ENCODE measurements around the gene TRMO.

TRMO gene

DNA sequence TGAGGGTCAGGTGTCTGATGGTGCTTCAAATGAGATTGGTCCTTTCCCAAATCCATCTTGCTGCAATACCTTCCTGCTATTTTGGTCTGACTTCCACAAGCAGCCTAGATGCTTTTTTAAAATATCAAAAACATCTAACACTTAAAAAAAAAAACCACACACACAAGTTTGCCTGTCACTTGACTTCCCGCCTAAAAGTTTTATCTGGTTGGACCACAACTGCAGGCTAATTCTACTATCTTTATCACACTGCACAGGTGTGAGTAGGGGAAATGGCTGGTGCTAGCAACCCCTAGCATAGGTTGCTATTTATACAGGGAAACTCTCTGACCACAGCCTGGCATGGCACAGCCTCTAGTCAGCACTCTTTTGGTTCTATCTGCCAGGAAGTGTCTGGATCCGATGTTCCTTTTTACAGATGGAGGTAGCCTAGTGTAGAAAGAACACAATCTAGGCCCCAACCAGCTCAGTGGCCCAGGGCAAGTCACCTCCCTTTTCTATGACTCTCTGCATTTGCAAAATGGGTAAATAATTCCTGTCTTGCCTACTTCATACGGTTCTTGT is 15.9 kb upstream of the TRMO start, which contains the start of gene HEMGN:
HEMGN (minus strand) TSS at position 92 of the 564 bp plus-strand sequence; CDS start at position 56, 36 bp downstream.
- no peak for DNase-seq

DNA sequence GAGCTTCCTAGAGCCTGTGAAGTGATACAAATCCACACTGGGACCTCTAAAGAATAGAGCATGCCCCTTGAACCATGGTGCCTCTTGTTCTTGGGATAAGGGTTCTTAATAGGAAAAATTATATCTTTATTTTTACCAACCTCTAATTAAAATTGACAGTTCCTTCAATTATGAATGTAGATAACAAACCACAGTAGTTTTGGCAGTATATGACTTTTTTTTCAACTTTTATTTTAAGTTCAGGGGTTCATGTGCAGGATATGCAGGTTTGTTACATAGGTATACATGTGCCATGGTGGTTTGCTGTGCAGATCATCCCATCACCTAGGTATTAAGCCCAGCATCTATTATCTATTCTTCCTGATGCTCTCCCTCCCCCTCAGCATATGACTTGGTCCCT is 14.7 kb upstream of the TRMO start:
- no peak for DNase-seq

DNA sequence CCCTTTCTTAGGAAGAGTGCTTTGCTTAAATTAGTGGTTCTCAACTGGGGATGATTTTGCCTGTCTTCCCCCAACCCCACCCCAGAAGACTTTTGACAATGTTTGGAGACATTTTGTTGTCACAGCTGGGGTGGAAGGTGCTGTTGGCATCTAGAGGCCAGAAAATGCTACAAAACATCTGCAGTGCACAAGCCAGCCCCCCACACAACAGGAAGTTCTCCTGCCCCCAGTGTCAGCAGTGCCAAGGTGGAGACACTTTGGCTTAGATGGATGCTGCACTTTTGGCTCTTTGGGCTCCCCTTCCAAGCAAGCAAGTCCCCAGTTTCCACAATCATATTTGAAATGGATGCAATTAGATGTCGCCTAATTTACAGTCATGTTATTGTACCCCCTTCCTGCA is 13.0 kb upstream of the TRMO start:
- DNase-seq = no peak

DNA sequence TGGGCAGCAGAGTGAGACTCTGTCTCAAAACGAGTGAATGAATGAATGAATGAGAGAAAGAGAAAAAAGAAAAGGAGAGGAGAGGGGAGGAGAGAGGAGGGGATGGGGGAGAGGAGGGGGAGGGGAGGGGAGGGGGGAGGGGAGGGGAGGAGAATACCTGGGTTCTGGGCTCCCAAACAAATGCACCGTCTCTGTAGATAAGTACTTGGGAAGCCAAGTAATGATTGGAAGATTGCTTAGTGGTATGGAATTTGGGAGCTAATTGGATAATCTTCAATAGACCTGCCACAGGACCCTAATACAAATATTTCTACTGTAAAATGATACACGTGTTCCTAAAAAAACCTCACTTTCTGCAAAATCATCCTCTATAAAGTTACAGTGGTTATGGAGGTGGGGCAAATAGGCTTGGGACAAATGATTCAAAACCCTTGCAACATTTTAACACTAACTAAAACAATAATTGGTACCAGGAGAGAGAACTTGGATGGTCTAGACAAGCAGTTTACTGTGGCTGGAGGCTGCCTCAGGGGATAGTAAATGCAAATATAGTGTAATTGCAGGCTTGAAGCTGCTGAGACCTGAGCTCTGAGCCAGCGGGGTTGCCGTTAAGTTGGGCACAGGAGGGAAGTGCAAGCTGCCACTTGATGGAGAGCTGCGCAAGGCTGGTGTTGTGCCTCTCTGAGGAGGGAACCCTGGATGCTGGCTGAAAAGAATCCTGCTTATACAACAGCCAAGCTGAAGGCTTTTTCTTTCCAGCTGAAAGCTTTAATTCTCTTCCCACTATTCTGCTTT is 12.2 kb upstream of the TRMO start:
- no peak for DNase-seq

DNA sequence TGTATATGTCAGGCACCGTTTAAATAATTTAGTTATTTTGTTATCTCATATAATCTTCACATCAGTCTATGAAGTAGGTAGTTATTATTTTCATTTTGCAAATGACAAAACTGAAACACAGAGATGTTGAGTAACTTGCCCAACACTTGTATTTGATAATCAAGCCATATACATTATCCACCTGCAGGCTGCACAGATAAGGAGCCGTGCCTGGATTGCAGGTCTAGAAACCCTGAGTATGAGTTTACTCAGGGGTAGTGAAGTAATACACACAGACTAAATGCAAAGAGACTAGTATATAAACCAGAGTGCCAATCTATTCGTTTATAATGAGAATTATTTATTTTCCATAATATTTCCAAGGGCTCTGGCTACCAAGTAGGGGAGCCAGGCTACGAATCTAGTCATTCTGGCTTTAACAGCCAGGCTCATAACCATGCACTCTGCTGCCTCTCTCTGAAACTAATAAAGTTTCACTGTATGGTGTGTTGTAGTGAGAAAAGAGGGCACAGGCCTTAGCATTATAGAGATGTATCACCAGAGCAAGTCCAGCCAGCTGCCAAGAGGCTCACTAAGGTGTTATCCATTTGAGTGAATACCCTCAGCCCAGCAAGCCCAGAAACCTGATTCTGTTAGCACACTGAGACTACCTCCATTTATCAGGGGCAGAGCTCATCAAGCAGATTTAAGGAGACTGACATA is 11.1 kb upstream of the TRMO start:
- no peak for DNase-seq

DNA sequence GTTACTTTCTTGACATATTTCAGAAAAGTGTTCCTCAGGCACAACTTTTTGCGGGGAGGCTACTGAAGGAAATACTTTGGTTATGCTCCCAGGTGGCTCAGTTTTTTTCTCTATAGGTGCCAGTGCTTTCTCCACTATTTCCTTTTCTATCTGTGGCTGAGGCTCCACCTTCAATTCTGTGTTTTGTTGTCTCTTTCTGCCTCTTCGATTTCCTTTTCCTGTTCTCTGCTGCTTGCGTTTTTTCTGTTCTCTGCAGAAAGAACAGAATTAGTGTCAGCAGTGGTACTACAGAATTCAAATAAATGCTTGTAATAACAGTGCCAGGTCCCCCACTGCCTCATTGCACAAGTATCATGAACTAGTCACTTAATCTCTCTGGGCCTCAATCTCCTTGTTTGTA is 8.7 kb upstream of the TRMO start:
- DNase-seq = no peak

DNA sequence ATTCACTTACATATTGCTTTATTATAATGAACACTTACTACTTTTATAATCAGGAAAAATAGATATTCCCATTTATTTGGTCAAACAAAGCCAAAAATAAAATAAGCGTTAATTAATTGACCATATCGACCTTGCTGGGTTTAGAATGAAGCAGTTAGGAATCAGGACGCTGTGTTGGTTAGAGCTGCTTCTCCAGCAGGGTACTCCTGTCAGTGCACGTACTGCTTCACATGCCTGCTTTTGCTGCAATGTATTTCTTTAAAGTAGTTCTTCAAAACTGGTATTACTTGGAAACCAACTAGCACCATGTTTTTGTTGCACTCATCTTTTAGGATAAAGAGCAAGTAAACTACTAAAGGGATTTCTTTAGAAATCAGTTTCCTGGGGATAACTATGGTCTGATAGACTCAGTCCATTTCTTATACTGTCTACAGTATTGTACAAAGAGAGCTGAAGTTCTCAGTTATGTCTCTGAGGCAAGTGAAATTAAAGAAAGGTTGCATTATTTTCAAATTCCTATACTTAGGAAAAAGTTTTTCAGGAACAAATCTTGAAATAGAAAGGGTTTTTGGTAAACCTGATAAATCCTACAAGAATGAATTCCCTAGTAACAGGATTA is 6.8 kb upstream of the TRMO start:
- no peak for DNase-seq

DNA sequence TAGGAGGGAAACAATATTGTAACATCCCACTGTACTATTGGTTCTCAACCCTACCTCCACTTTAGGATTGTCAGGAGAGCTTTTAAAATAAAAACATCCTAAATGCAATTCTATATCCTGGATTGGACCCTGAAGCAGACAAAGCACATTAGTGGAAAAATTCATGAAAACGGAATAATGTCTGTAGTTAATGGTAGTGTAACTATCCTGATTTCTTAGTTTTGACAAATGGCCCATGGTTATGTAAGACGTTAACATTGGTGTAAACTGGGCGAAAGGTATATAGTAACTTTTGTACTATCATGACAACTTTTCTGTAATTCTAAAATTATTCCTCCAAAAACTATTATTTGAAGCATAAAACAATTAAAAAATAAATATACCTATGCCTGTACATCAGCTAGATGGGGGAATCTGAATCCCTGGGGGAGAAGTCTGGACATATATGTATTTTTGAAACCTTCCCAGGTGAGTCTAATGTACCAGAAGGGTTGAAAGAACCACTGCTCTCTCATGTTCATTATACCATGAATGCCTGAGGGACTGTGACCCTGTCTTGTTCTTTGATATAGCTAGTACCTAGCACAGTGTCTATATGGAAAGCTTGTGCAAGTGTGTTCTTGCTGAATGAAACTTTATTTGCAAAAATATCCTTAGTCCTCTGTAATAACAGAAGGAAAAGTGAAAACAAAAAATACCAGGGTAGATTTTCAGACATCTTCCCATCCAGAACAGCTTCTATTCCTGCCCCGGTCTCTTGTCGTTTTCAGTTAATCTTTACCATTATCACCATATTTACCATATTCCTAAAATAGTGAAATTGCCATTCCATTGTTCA is 3.4 kb upstream of the TRMO start:
- DNase-seq = no peak

DNA sequence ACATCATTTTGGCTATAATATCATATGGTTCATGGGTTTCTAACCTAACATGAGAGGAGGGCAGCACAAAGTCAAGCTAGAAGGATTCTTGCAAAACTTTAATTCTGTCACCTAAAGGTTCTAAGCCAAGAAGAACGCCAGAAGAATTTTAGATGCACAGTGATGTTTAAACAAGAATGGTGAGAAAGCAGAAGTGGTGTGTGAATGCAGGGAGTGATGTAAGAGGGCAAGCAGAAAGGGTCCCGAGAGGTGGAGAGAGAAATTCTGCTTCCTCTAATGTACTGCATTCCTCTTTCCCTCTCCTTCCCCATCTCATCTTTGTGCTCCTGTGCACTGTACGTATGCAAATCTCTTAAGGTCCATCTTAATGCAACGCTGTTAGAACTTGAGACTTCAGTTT is 2.1 kb upstream of the TRMO start:
- DNase-seq = no peak

DNA sequence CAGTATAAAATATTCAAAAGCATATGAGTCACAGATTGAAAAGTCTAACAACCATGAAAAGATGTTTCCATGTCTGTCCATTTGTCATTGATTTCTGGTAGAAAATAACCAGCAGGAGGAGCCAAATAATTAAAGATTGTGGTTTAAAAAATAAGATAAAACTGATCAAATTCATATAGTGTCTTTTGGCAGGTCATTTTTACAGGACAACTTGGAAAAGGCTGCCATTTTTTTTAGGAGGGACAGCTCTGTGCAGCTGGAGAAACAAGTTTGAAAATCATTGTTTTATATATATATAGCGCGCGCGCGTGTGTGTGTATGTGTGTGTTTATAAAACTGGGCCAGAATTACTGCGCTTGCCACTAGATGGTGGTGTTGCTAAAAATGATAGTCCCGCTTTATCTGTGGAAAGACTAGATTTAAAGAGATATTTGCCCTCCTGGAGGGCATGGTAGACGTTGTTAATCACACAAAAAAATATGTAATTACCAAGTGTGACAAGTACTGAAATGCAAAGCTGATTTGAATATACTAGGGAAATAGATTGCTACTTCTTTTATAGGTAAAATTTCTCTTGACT is 1.3 kb upstream of the TRMO start:
- DNase-seq = peak; percentile 78

DNA sequence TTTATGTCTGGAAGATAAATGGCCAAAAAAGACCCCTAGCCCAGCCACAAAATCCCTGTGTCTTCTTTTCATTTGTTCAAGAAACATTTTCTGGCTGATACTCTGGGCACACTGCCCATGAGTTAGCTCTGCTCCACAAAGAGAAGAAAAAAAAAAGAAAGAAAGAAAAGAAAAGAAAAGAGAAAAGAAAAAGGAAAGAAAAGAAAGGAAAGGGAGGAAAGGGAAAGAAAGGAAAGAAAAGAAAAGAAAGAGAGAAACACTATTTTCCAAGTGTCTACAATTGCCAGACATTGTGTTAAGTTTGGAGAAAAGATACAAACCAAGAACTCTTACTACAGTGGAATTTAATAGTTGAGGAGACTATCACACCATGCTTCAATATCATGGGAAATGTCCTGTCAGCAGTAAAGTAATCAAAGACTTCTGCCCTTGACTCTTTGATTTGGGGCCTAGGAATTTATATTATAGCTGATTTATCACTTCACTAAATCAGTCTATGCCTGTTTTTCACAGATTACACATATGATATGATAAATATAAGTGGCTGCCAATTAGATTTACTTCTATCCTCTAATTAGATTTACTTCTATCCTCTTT is 3.0 kb downstream of the TRMO start:
- DNase-seq = no peak

DNA sequence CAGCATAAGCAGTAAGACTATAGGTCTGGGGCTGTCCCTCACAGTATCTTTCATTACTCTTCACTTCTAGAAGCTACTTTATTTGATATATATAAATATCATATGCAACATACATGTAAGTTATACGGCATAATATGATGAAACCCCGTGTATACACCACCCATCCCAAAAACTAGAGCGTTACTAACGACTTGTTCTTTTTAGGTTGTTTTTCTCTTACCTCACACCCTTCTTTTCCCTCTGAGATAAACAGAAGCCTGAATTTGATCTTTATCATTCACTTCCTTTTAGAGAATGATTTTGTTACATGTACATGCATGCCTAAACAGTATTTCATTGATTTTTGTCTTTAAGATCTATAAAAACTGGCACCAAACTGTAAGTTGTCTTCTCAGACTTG is 3.7 kb downstream of the TRMO start:
- DNase-seq = no peak

DNA sequence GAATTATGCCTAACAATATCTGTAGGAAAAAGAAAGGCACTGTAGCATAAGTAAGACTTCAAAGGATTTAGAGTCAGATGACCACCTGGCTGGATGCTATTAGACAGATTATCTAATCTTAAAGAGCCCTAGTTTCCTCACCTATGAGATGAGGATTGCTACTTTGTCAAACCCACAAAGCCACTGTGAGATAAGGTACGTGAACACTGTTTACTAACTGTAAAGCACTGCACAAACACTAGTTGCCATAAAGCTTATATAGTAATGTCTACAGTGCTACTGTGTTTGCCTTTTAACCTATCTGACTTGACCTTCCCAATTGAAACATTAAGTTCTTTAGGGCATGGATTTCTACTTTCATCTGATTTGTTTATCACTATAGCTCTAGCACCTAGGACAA is 10.3 kb downstream of the TRMO start:
- no peak for DNase-seq

DNA sequence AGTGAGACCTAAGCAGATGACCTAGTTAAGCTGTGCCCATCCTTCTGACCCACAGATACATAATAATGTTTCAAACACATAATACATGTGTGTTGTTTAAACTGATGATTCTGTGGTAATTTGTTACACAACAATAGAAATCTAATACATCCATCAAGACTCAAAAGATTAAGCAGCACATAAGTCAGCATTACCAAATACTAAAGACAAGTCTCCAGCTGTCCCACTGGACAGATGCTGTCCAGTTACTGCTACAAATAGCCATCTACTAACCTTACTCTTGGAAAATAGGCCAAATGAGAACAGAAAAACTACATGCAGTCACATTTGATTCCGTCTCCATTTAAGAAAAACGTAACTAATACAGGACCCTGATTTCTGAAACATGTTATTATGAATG is 10.8 kb downstream of the TRMO start:
- no peak for DNase-seq

DNA sequence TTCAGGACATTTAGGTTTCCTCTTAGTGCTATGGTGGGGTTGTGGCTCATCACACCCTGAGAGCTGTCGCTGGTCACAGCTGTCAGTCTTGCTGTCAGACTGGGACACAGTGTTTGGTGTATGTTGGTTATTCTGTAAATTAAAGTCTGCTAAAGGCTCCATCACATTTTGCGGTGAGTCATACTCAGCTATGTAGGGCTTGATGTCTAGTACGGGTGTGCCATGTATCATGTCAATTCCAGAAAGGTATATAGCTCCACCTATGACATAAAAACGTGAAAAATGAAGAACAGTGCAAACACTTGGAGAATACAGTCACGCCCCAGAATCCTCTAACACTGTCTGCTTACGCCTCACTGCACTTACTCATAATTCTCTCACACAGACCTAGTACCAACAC is 11.9 kb downstream of the TRMO start:
- no peak for DNase-seq

DNA sequence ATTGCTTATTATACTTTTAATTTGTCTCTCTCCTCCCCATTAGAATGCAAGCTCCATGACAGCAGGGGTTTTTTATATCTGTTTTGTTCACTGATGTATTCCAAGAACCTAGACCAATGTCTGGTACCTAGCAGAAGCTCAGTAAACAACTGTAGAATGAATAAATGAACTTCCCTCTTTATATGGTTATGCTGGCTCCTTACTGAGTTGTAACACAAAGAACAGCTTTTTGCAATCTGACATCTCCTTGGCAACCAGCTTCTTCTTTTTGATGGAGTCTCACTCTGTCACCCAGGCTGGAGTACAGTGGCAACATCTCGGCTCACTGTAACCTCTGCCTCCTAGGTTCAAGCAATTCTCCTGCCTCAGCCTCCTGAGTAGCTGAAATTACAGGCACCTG is 13.6 kb downstream of the TRMO start:
- DNase-seq = no peak

DNA sequence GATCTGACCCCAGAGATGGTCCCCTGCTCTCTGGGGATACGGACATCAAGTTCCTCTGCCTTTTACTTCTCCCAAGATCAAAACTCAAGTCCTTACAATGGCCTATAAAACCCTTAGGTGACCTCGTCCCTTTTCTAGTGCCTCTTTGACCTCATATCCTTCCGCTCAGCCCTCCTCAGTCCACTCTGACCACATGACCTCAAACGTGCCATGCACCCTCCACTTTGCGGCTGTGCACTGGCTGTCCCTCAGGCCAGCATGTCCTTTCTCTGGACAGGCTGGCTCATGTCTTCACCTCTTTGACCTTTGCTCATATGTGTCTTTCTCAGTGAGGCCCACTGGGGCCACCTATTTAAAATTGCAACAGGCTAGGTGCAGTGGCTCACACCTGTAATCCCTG is 14.7 kb downstream of the TRMO start:
- DNase-seq = no peak

DNA sequence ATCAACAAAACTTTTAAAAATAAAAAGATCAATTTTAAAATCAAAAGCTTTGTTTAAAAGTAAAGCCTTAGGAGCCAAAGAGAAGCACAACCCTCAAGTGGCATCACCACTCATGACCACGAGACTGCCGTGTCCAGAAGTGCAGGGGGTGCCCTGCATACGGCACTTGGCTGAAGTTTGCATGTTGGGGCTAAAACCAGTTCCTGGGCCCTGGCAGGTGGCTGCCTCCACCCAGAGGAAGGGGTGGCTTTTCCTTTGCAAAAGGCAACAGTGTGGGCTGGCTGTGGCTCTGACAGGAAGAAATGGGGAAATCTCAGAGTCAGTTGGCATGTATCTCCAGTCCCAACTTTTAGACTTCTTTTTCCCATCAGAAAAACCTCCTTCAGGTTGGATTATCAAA is 15.3 kb downstream of the TRMO start:
- no peak for DNase-seq

DNA sequence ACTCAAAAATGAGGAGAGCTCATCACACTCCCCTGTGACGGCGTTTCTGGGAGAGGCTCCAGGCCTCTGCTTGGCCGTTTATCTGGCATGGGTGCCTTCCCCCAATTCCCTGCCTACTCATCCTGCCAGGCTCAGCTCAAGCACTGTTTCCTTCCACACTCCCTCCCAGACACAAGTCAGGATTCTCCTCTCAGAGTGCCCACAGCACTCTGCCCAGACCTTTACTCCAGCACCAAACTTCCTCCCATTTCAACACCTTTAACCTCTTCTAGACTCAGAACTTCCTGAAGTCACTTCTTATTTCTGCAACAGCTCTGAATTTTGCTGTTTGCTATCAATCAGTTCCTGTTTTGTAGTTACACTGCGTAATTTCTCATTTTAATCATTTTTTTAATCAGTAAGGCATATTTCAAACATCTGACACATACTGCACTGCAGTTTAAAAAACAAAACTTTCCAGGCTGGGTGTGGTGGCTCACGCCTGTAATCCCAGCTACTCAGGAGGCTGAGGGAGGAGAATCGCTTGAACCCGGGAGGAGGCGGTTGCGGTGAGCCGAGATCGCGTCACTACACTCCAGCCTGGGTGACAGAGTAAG is 16.0 kb downstream of the TRMO start:
- DNase-seq = no peak

DNA sequence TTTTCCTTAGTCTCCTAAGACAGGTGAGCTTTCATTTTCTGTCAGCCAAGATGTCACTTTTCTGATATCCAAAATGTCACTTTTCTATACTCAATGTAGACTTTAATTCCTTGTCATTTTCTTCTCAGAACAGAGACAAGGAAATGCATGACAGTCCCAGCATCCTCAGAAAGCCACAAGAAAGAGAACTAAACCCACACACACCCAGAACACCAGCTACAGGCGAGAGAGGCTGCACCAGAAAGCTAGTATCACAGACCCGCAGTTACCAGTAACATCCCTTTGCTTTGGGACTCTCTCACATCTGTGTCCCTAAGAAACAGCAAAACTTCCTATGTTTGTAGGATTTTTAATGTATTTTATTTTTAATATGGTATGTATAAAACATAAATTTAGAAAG is 17.1 kb downstream of the TRMO start:
- no peak for DNase-seq

DNA sequence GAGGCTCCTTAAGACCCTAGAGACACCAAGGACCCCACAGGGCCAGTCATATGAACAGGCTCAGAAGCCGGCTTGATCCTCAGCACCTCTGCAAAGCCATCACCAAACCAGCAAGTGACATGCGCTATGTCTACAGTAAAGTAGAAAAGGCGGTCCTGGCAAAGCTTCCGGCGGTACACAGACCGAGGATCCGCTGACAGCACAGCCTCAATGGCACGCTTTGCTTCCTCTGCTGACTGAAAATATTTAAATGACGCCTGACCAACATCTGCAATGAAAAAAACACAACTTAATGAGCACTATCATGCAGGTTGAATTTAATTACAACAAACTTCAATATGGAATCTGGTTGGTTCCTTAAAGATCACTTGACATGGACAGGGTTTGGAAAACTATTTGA is 17.6 kb downstream of the TRMO start:
- DNase-seq = no peak

DNA sequence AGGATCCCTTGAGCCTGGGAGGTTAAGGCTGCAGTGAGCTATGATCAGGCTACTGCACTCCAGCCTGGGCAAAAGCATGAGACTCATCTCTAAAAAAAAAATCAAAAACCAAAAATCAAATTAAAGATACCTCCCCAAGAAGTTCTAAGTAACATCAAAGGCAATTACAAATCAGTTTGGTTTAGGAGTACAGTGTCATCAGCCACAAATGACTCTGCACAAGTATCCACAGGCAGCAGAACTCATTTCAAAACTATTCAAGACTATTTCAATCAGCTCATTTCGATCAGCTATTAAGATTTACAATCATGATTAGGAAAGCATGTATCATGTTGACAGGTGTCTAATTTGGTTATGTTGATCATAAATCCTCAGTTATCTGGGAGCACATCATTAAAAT is 19.1 kb downstream of the TRMO start:
- DNase-seq = no peak

Data from fibroblast of skin of right biceps (primary cell).